ENCODE measurements around the gene HEXA.

DNA sequence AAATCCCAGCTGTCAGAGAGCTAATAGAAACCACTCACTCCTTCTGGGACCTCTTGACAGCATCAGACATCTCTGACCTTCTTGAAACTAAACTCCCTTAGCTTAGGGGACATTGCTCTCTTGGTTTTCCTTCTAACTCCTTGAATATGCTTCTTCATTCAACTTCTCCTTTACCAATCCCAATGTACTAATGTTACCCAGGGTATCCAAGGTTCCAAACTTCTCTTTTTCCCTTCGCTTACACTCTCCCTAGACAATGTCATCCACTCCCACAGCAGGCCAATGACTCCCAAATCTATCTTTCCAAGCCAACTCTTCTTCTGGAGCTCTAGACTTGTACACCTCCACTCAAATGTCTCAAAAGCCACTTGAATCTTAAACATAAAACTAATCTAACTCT, 14.6 kb downstream of the HEXA start:
- TF ChIP-seq, protein P1, sequence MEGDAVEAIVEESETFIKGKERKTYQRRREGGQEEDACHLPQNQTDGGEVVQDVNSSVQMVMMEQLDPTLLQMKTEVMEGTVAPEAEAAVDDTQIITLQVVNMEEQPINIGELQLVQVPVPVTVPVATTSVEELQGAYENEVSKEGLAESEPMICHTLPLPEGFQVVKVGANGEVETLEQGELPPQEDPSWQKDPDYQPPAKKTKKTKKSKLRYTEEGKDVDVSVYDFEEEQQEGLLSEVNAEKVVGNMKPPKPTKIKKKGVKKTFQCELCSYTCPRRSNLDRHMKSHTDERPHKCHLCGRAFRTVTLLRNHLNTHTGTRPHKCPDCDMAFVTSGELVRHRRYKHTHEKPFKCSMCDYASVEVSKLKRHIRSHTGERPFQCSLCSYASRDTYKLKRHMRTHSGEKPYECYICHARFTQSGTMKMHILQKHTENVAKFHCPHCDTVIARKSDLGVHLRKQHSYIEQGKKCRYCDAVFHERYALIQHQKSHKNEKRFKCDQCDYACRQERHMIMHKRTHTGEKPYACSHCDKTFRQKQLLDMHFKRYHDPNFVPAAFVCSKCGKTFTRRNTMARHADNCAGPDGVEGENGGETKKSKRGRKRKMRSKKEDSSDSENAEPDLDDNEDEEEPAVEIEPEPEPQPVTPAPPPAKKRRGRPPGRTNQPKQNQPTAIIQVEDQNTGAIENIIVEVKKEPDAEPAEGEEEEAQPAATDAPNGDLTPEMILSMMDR (IDR thresholded peaks at IDR 0.05): no peak
- TF ChIP-seq SMC3 (IDR thresholded peaks at IDR 0.05) (no peak), RNF2 (IDR thresholded peaks at IDR 0.05; ENCODE audit: borderline replicate concordance, low read depth) (no peak), HOXB13 (CRISPR knock-in tag; IDR thresholded peaks at IDR 0.05; ENCODE audit: low read depth) (no peak), FOSL2 (IDR thresholded peaks at IDR 0.05) (no peak), FOSL2 (CRISPR knock-in tag; IDR thresholded peaks at IDR 0.05) (no peak), POLR2A (IDR thresholded peaks at IDR 0.05; ENCODE audit: low read length) (no peak), CEBPB (IDR thresholded peaks at IDR 0.05) (no peak)
- TF ChIP-seq, protein P2, sequence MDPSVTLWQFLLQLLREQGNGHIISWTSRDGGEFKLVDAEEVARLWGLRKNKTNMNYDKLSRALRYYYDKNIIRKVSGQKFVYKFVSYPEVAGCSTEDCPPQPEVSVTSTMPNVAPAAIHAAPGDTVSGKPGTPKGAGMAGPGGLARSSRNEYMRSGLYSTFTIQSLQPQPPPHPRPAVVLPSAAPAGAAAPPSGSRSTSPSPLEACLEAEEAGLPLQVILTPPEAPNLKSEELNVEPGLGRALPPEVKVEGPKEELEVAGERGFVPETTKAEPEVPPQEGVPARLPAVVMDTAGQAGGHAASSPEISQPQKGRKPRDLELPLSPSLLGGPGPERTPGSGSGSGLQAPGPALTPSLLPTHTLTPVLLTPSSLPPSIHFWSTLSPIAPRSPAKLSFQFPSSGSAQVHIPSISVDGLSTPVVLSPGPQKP (IDR thresholded peaks at IDR 0.05; ENCODE audit: low read depth, low read length): no peak
- TF ChIP-seq, protein P3, sequence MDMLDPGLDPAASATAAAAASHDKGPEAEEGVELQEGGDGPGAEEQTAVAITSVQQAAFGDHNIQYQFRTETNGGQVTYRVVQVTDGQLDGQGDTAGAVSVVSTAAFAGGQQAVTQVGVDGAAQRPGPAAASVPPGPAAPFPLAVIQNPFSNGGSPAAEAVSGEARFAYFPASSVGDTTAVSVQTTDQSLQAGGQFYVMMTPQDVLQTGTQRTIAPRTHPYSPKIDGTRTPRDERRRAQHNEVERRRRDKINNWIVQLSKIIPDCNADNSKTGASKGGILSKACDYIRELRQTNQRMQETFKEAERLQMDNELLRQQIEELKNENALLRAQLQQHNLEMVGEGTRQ (IDR thresholded peaks at IDR 0.05): no peak

All from A549 (cell line).